Left ventricle myocardium inferior (tissue), 1 donor: ENCODE data around the gene SDK1. TPM values are rescaled to one million over a fixed set of nuclear protein-coding genes. Genes with fewer than 3 reads are reported as not detected.

Source experiments
- DNase-seq: peaks from one replicate; pipeline ENCODE4 v3.0.0-alpha.2; 2020
- H3K27ac ChIP-seq: fragments of 200-600 bp; replicated peaks from 2 replicates; pipeline ENCODE4 v1.8.0; 2021
- H3K27me3 ChIP-seq: fragments of 200-600 bp; 2 replicates; pipeline ENCODE4 v1.8.0; 2021; ENCODE audit warnings: low read depth
- H3K36me3 ChIP-seq: fragments of 200-600 bp; 2 replicates; pipeline ENCODE4 v1.8.0; 2021
- H3K4me1 ChIP-seq: fragments of 200-600 bp; 2 replicates; pipeline ENCODE4 v1.8.0; 2021
- H3K4me3 ChIP-seq: fragments of 200-600 bp; 2 replicates; pipeline ENCODE4 v1.8.0; 2021; ENCODE audit warnings: mild to moderate bottlenecking, moderate library complexity
- H3K9me3 ChIP-seq: fragments of 200-600 bp; replicated peaks from 2 replicates; pipeline ENCODE4 v1.8.0; 2021
- CTCF ChIP-seq: fragments of 200-600 bp; IDR thresholded peaks from 2 replicates; pipeline ENCODE4 v1.8.0; 2021; ENCODE audit warnings: antibody characterized with exemption, mild to moderate bottlenecking, borderline replicate concordance
- intact Hi-C: fragments of 100-400 bp; cut with micrococcal nuclease; formaldehyde crosslinking; loops from one replicate; pipeline ENCODE4 v1.11.0; 2022
- total RNA-seq: library from RNA; stranded (reverse); fragmentation: NEBNext Ultra II Directional; extraction: Animal tissue kit (Norgen Biotek cat#: 25700); gene quantifications from one replicate; pipeline ENCODE4 v1.2.1, GENCODE V29; 2021
- donor health status: DM: no; HTN: yes; CAD: no; lungs with severe emphysema.

The SDK1 gene
- total RNA-seq, 1 donor from 2014 or later, result 1.3 TPM

GRCh38 chr7:4288791-4289394, 987.8 kb downstream of the SDK1 start:
- Histone ChIP-seq H3K4me1 (no peaks in the 10 kb centered on the region), H3K4me3 (no peak overlapping the region), H3K36me3 (no peaks in the 10 kb centered on the region), H3K27me3 (no peaks in the 10 kb centered on the region), H3K27ac (no peak overlapping the region), H3K9me3 (peaks cover 49% of the 10 kb centered on the region)
- intact Hi-C loops, result no loop called here
- no peak for TF ChIP-seq CTCF
- DNase-seq, result no peak

- no peaks in the 10 kb centered on the region for H3K27me3 ChIP-seq
- no peak overlapping the region for H3K27ac ChIP-seq
- TF ChIP-seq CTCF, result no peak
- DNase-seq, result no peak
- H3K4me3 ChIP-seq, result no peak overlapping the region
- H3K36me3 ChIP-seq, result no peaks in the 10 kb centered on the region
- H3K9me3 ChIP-seq, result peaks cover 34% of the 10 kb centered on the region
- intact Hi-C loops, result no loop called here
- H3K4me1 ChIP-seq, result no peaks in the 10 kb centered on the region
Observed at GRCh38 chr7:4297165-4297917, 996.3 kb downstream of the SDK1 start.

GRCh38 chr7:4297918-4298219, 996.8 kb downstream of the SDK1 start:
- H3K27me3 ChIP-seq, result no peaks in the 10 kb centered on the region
- TF ChIP-seq CTCF, result no peak

GRCh38 chr7:4299431-4299830, 998.4 kb downstream of the SDK1 start:
- intact Hi-C loops, result no loop called here
- no peak overlapping the region for H3K27ac ChIP-seq
- DNase-seq, result no peak
- H3K9me3 ChIP-seq, result peaks cover 13% of the 10 kb centered on the region
- no peak overlapping the region for H3K4me3 ChIP-seq
- no peaks in the 10 kb centered on the region for H3K36me3 ChIP-seq
- H3K27me3 ChIP-seq, result no peaks in the 10 kb centered on the region
- TF ChIP-seq CTCF, result no peak
- H3K4me1 ChIP-seq, result no peaks in the 10 kb centered on the region

More at GRCh38 chr7:4297918-4298219, 996.8 kb downstream of the SDK1 start:
- Histone ChIP-seq H3K9me3 (peaks cover 29% of the 10 kb centered on the region), H3K4me3 (no peak overlapping the region), H3K27ac (no peak overlapping the region), H3K4me1 (no peaks in the 10 kb centered on the region), H3K36me3 (no peaks in the 10 kb centered on the region)
- no peak for DNase-seq
- intact Hi-C loops, result no loop called here

GRCh38 chr7:4302203-4302905, 1001.3 kb downstream of the SDK1 start:
- Histone ChIP-seq H3K9me3 (no peaks in the 10 kb centered on the region), H3K4me1 (no peaks in the 10 kb centered on the region), H3K4me3 (no peak overlapping the region), H3K36me3 (no peaks in the 10 kb centered on the region), H3K27me3 (peaks cover 11% of the 10 kb centered on the region), H3K27ac (no peak overlapping the region)
- no peak for TF ChIP-seq CTCF
- DNase-seq, result no peak
- intact Hi-C loops, result no loop called here
